H1 (cell line): ENCODE data around the gene PLA2G4D. TPM values are rescaled to one million over a fixed set of nuclear protein-coding genes. Genes with fewer than 3 reads are reported as not detected.

Source experiments
- RFX5 ChIP-seq: IDR thresholded peaks from 2 replicates; pipeline ENCODE4 v1.6.1; 2011; ENCODE audit warnings: low read depth, low read length, improper control_type of control experiment, borderline replicate concordance
- USF2 ChIP-seq: IDR thresholded peaks from 2 replicates; pipeline ENCODE4 v1.6.1; 2011; ENCODE audit warnings: low read length, improper control_type of control experiment
- polyA plus RNA-seq, 7 experiments: library from polyadenylated mRNA; depleted of rRNA in 3 of 7; stranded (reverse) in 5 of 7; unstranded in 2 of 7; fragments of >200 nt in 5 of 7; fragments of 200-250 nt in 2 of 7; gene quantifications; 1 replicate in 5 of 7; 2 replicates in 1 of 7; 4 replicates in 1 of 7; pipeline versions ENCODE4 v1.2.1 to v1.2.3, GENCODE V29; 2011 to 2013; ENCODE audit warnings: missing spikeins in 2 of 7, mixed read lengths in 2 of 7
- total RNA-seq: library from RNA; stranded (reverse); fragmentation: NEBNext Ultra II Directional; extraction: Animal tissue kit (Norgen Biotek cat#: 25700); gene quantifications from 2 replicates; pipeline ENCODE4 v1.2.1, GENCODE V29; 2021

The PLA2G4D gene
- total and polyA plus RNA-seq, 2 of the 8 experiments (the other 6 are each of a cell fraction or from before 2014, with no cell fraction given): 0.07 to 0.18 TPM

- no peak for TF ChIP-seq RFX5
- TF ChIP-seq USF2: no peak
Measured at GRCh38 chr15:42087460-42087859, 6.9 kb downstream of the PLA2G4D start (continued).
